Smooth muscle cell (in vitro differentiated cells): ENCODE measurements around the gene PDIA4. TPM values are rescaled to one million over a fixed set of nuclear protein-coding genes. Genes with fewer than 3 reads are reported as not detected.
A peak's percentile ranks its signal among the peaks of the same experiment; 100 is the strongest.

Source experiments
- DNase-seq: peaks from one replicate; lab custom pipeline; 2025; ENCODE audit not compliant: unreplicated experiment; lab: John Stamatoyannopoulos, UW
- H2AFZ ChIP-seq: fragments of 200-600 bp; sonication (generic); 2 replicates; pipeline ENCODE4 v1.6.0; 2016; ENCODE audit warnings: antibody characterized with exemption, low read depth, mild to moderate bottlenecking
- H3F3A ChIP-seq: fragments of 200-600 bp; sonication (generic); 2 replicates; pipeline ENCODE4 v1.6.0; 2017; ENCODE audit warnings: antibody characterized with exemption, low read depth
- H3K27ac ChIP-seq: fragments of 200-600 bp; sonication (generic); 2 replicates; pipeline ENCODE4 v1.5.1; 2016; ENCODE audit warnings: low read depth, mild to moderate bottlenecking
- H3K27me3 ChIP-seq: fragments of 200-600 bp; sonication (generic); 2 replicates; pipeline ENCODE4 v1.6.1; 2016; ENCODE audit warnings: low read depth, mild to moderate bottlenecking
- H3K36me3 ChIP-seq: fragments of 200-600 bp; sonication (generic); 2 replicates; pipeline ENCODE4 v1.5.1; 2016; ENCODE audit warnings: low read depth
- H3K4me1 ChIP-seq: fragments of 200-600 bp; sonication (generic); 2 replicates; pipeline ENCODE4 v1.5.1; 2016; ENCODE audit warnings: low read depth
- H3K4me2 ChIP-seq: fragments of 200-600 bp; sonication (generic); 2 replicates; pipeline ENCODE4 v1.6.0; 2016; ENCODE audit warnings: mild to moderate bottlenecking
- H3K4me3 ChIP-seq: fragments of 200-600 bp; sonication (generic); 2 replicates; pipeline ENCODE4 v1.5.1; 2016; ENCODE audit warnings: mild to moderate bottlenecking
- H3K79me2 ChIP-seq: fragments of 200-600 bp; sonication (generic); 2 replicates; pipeline ENCODE4 v1.6.0; 2016; ENCODE audit warnings: low read depth, mild to moderate bottlenecking
- H3K9ac ChIP-seq: fragments of 200-600 bp; sonication (generic); 2 replicates; pipeline ENCODE4 v1.6.0; 2016; ENCODE audit warnings: low read depth
- H3K9me3 ChIP-seq: fragments of 200-600 bp; sonication (generic); replicated peaks from 2 replicates; pipeline ENCODE4 v1.5.1; 2016; ENCODE audit warnings: low read depth
- H4K20me1 ChIP-seq: fragments of 200-600 bp; sonication (generic); 2 replicates; pipeline ENCODE4 v1.6.0; 2016; ENCODE audit warnings: low read depth
- CTCF ChIP-seq: fragments of 200-600 bp; sonication (generic); IDR thresholded peaks from 2 replicates; pipeline ENCODE4 v1.5.1; 2017; ENCODE audit warnings: borderline replicate concordance, mild to moderate bottlenecking, antibody characterized with exemption; ENCODE audit not compliant: insufficient read depth, poor library complexity, severe bottlenecking
- WGBS: methylation state at CpG from one replicate; pipeline ENCODE4 v1.1.7; 2016; ENCODE audit warnings: low lambda C conversion rate; 5-methylcytosine and 5-hydroxymethylcytosine counted together
- polyA plus RNA-seq: library from polyadenylated mRNA; unstranded; fragments of >200 nt; fragmentation: Nextera tagmentation; extraction: Ambion mirVana; gene quantifications from 2 replicates; pipeline ENCODE4 v1.2.1, GENCODE V29; 2016
- total RNA-seq: library from RNA; depleted of rRNA; stranded (reverse); fragments of >200 nt; gene quantifications from 2 replicates; pipeline ENCODE4 v1.2.3, GENCODE V29; 2014

The PDIA4 gene
- total and polyA plus RNA-seq, 2 experiments from 2014 or later, result 178 to 316 TPM

GRCh38 chr7:148963583-148964482 lies 64.5 kb downstream of the PDIA4 start:
- Histone ChIP-seq H3K36me3 (no peaks in the 10 kb centered on the region), H3K27ac (no peak overlapping the region), H3K9ac (no peak overlapping the region), H2AFZ (no peak overlapping the region), H3K4me1 (peaks cover 4% of the 10 kb centered on the region), H3K4me3 (peak overlapping the region; percentile 79), H4K20me1 (no peaks in the 10 kb centered on the region), H3K4me2 (peak overlapping the region; percentile 85), H3F3A (no peaks in the 10 kb centered on the region), H3K9me3 (no peaks in the 10 kb centered on the region), H3K27me3 (no peaks in the 10 kb centered on the region), H3K79me2 (no peaks in the 10 kb centered on the region)
- 81% methylated on average over 20 of the region's 20 CpGs for WGBS
- no peak for DNase-seq
- no peak for TF ChIP-seq CTCF

- Histone ChIP-seq H3K4me2 (peak overlapping the region; percentile 85), H3K36me3 (no peaks in the 10 kb centered on the region), H3K4me3 (peak overlapping the region; percentile 79), H3K79me2 (no peaks in the 10 kb centered on the region), H3K9me3 (no peaks in the 10 kb centered on the region), H4K20me1 (no peaks in the 10 kb centered on the region), H2AFZ (peak overlapping the region; percentile 90), H3K9ac (peak overlapping the region; percentile 87), H3F3A (no peaks in the 10 kb centered on the region), H3K27ac (peak overlapping the region; percentile 15), H3K4me1 (peaks cover 4% of the 10 kb centered on the region), H3K27me3 (no peaks in the 10 kb centered on the region)
- WGBS, result 11% methylated on average over 5 of the region's 5 CpGs
- TF ChIP-seq CTCF, result peak; percentile 68
- DNase-seq, result no peak
Measured at GRCh38 chr7:148962823-148963582, 65.3 kb downstream of the PDIA4 start.

- Histone ChIP-seq H3K9me3 (no peaks in the 10 kb centered on the region), H3K4me1 (peaks cover 4% of the 10 kb centered on the region), H2AFZ (no peak overlapping the region), H3F3A (no peaks in the 10 kb centered on the region), H3K36me3 (no peaks in the 10 kb centered on the region), H3K9ac (no peak overlapping the region), H3K4me3 (peak overlapping the region; percentile 79), H3K27me3 (no peaks in the 10 kb centered on the region), H3K79me2 (no peaks in the 10 kb centered on the region), H3K4me2 (peak overlapping the region; percentile 85), H3K27ac (no peak overlapping the region), H4K20me1 (no peaks in the 10 kb centered on the region)
- no peak for DNase-seq
- TF ChIP-seq CTCF, result no peak
- WGBS, result 39% methylated on average over 5 of the region's 5 CpGs
Measured at GRCh38 chr7:148962440-148962822, 65.9 kb downstream of the PDIA4 start.
